NCI-H1092 treated with DMSO at 0.1 percent for 48 hours (cell line): ENCODE data around the gene GAGE12E.
"Not testable (repeated sequence)": the region's sequence is repeated elsewhere in the genome, so short reads cannot be mapped to it uniquely, and the experiment has no call there.

Source experiments
- DNase-seq: peaks from one replicate; lab custom pipeline; 2025; lab: John Stamatoyannopoulos, UW

GAGE12E gene, protein sequence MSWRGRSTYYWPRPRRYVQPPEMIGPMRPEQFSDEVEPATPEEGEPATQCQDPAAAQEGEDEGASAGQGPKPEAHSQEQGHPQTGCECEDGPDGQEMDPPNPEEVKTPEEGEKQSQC

DNA sequence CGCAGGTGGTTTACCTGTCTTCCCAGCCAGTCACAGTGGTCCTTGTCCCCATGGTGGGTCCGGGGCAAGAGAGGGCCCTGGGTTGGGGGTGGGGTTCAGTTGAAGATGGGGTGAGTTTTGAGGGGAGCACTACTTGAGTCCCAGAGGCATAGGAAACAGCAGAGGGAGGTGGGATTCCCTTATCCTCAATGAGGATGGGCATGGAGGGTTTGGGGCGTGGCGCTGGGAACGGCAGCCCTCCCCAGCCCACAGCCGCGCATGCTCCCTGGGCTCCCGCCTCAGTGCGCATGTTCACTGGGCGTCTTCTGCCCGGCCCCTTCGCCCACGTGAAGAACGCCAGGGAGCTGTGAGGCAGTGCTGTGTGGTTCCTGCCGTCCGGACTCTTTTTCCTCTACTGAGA lies at the start of gene GAGE12E:
Gene GAGE12E, plus strand, starts transcription at position 301 of the 400 bp plus-strand sequence. CDS start 1,155 bp downstream, outside the sequence.
- not testable (repeated sequence) for DNase-seq

DNA sequence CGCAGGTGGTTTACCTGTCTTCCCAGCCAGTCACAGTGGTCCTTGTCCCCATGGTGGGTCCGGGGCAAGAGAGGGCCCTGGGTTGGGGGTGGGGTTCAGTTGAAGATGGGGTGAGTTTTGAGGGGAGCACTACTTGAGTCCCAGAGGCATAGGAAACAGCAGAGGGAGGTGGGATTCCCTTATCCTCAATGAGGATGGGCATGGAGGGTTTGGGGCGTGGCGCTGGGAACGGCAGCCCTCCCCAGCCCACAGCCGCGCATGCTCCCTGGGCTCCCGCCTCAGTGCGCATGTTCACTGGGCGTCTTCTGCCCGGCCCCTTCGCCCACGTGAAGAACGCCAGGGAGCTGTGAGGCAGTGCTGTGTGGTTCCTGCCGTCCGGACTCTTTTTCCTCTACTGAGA lies 19.2 kb upstream of the GAGE12E start, which contains the start of gene GAGE12C:
Gene GAGE12C, plus strand, starts transcription at position 301 of the 400 bp plus-strand sequence. CDS start 1,155 bp downstream, outside the sequence.
- not testable (repeated sequence) for DNase-seq

DNA sequence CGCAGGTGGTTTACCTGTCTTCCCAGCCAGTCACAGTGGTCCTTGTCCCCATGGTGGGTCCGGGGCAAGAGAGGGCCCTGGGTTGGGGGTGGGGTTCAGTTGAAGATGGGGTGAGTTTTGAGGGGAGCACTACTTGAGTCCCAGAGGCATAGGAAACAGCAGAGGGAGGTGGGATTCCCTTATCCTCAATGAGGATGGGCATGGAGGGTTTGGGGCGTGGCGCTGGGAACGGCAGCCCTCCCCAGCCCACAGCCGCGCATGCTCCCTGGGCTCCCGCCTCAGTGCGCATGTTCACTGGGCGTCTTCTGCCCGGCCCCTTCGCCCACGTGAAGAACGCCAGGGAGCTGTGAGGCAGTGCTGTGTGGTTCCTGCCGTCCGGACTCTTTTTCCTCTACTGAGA lies 9.7 kb upstream of the GAGE12E start, which contains the start of gene GAGE12D:
Gene GAGE12D, plus strand, starts transcription at position 301 of the 400 bp plus-strand sequence. CDS start 1,155 bp downstream, outside the sequence.
- not testable (repeated sequence) for DNase-seq

DNA sequence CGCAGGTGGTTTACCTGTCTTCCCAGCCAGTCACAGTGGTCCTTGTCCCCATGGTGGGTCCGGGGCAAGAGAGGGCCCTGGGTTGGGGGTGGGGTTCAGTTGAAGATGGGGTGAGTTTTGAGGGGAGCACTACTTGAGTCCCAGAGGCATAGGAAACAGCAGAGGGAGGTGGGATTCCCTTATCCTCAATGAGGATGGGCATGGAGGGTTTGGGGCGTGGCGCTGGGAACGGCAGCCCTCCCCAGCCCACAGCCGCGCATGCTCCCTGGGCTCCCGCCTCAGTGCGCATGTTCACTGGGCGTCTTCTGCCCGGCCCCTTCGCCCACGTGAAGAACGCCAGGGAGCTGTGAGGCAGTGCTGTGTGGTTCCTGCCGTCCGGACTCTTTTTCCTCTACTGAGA lies 9.5 kb downstream of the GAGE12E start, which contains the start of gene GAGE12F:
Gene GAGE12F, plus strand, starts transcription at position 301 of the 400 bp plus-strand sequence. CDS start 1,155 bp downstream, outside the sequence.
- not testable (repeated sequence) for DNase-seq

DNA sequence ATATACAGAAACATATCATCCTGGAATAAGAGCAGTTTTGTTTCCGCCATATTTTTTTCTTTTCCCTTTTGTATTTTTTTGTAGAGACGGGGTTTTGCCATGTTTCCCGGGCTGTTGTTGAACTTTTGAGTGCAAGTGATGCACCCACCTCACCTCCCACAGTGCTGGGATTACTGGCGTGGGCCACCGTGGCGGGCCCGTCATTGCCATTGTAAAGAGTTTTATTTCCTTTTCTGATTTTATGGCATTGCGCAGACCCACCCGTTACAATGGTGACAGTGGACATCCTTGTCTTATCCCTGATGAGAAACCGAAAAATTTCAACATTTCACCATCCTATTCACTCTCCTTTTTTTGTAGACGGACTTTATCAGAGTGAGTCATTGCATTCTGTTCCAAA lies 17.6 kb downstream of the GAGE12E start:
- DNase-seq, result not testable (repeated sequence)

DNA sequence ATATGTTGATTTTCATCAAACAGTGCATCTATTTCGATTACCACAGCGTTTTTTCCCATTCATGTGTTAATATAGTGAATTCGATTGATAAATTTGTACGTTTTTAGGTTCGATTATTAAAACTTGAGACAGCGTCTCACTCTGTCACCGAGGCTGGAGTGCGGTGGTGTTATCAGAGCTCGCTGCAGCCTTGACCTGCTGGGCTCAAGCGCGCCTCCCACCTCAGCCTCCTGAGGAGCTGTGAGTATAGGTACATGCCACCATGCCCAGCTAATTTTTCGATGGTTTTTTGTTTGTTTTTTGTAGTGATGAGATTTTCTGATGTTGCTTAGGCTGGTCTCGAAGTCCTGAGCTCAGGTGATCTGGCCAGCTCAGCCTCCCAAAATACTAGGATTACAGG lies 18.1 kb downstream of the GAGE12E start:
- DNase-seq, result not testable (repeated sequence)

DNA sequence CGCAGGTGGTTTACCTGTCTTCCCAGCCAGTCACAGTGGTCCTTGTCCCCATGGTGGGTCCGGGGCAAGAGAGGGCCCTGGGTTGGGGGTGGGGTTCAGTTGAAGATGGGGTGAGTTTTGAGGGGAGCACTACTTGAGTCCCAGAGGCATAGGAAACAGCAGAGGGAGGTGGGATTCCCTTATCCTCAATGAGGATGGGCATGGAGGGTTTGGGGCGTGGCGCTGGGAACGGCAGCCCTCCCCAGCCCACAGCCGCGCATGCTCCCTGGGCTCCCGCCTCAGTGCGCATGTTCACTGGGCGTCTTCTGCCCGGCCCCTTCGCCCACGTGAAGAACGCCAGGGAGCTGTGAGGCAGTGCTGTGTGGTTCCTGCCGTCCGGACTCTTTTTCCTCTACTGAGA lies 19.0 kb downstream of the GAGE12E start, which contains the start of gene GAGE12G:
Gene GAGE12G, plus strand, starts transcription at position 301 of the 400 bp plus-strand sequence. CDS start 1,155 bp downstream, outside the sequence.
- DNase-seq, result not testable (repeated sequence)

DNA sequence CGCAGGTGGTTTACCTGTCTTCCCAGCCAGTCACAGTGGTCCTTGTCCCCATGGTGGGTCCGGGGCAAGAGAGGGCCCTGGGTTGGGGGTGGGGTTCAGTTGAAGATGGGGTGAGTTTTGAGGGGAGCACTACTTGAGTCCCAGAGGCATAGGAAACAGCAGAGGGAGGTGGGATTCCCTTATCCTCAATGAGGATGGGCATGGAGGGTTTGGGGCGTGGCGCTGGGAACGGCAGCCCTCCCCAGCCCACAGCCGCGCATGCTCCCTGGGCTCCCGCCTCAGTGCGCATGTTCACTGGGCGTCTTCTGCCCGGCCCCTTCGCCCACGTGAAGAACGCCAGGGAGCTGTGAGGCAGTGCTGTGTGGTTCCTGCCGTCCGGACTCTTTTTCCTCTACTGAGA lies 28.6 kb downstream of the GAGE12E start, which contains the start of gene GAGE12H:
Gene GAGE12H, plus strand, starts transcription at position 301 of the 400 bp plus-strand sequence. CDS start 1,155 bp downstream, outside the sequence.
- not testable (repeated sequence) for DNase-seq

DNA sequence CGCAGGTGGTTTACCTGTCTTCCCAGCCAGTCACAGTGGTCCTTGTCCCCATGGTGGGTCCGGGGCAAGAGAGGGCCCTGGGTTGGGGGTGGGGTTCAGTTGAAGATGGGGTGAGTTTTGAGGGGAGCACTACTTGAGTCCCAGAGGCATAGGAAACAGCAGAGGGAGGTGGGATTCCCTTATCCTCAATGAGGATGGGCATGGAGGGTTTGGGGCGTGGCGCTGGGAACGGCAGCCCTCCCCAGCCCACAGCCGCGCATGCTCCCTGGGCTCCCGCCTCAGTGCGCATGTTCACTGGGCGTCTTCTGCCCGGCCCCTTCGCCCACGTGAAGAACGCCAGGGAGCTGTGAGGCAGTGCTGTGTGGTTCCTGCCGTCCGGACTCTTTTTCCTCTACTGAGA lies 38.1 kb downstream of the GAGE12E start, which contains the start of gene GAGE2A:
Gene GAGE2A, plus strand, starts transcription at position 301 of the 400 bp plus-strand sequence. CDS start 1,155 bp downstream, outside the sequence.
- DNase-seq, result not testable (repeated sequence)

DNA sequence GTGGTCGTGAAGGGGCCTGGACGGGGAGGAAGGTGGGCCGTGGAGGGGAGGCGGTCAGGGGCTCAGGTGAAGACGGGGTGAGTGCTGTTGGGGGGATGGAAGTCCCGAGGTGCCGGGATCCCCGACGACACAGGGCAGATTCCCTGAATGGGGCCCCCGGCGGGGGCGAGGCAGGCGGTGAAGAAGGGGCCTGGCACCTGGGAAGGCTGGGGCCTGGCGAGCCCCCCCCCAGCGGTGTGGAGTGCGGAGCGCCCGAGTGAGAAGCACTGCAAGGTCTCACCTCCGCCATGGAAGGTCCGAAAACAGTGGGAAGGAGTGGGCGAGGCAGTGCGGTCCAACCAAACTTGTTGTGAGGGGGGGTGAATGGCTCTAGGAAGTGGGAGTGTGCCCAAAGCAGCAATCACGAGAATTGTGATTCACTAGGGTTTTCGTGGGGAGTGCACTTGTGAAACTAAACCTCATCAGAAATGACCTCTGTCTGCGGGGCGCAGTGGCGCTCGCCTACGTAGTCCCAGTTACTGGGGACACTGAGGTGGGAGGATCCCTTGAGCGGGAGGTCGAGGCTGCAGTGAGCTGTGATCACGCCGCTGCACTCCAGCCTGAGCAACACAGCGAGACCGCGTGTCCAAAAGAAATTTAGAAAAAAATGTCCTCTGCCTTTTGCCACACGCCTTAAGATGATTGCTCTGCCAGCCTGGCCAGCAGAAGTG lies 38.8 kb downstream of the GAGE12E start:
- not testable (repeated sequence) for DNase-seq

DNA sequence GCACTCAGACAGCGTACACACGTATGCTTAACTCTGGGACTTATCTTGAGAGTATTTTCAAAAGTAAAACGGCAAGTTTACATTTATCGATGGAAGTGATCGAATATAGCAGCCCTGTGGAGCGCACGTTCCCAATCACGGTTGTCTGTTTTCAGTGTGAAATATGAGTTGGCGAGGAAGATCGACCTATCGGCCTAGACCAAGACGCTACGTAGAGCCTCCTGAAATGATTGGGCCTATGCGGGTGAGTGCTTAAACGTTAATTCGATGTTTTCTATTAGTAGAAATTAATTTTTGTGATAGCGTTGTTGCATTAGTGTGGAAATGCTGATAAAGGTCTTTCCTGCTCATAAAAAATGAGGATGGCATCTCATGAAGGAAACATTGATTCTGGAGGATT lies 39.4 kb downstream of the GAGE12E start:
- DNase-seq, result not testable (repeated sequence)

DNA sequence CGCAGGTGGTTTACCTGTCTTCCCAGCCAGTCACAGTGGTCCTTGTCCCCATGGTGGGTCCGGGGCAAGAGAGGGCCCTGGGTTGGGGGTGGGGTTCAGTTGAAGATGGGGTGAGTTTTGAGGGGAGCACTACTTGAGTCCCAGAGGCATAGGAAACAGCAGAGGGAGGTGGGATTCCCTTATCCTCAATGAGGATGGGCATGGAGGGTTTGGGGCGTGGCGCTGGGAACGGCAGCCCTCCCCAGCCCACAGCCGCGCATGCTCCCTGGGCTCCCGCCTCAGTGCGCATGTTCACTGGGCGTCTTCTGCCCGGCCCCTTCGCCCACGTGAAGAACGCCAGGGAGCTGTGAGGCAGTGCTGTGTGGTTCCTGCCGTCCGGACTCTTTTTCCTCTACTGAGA lies 47.6 kb downstream of the GAGE12E start, which contains the start of gene GAGE1:
Gene GAGE1, plus strand, starts transcription at position 301 of the 400 bp plus-strand sequence. CDS start 1,155 bp downstream, outside the sequence.
- not testable (repeated sequence) for DNase-seq
